OCI-LY7 (cell line): ENCODE data around the gene CIDEA.

Experiments
- CTCF ChIP-seq: fragments of 200-600 bp; sonication (generic); conservative IDR thresholded peaks from 2 replicates; pipeline ENCODE4 v1.5.1; 2014; ENCODE audit warnings: mild to moderate bottlenecking, antibody characterized with exemption, low read length, moderate library complexity, mixed read lengths
- EZH2phosphoT487 ChIP-seq: fragments of 200-600 bp; sonication (generic); IDR thresholded peaks from 2 replicates; pipeline ENCODE4 v1.6.1; 2018; ENCODE audit warnings: low read depth, borderline replicate concordance, mild to moderate bottlenecking, mixed run types, antibody characterized with exemption, low read length, moderate library complexity, mixed read lengths

- TF ChIP-seq CTCF (no peak), EZH2phosphoT487 (no peak)
Observed at GRCh38 chr18:12307701-12308385, 53.7 kb downstream of the CIDEA start, which contains the start of gene TUBB6.
